GM12878 (cell line): ENCODE results near the gene OR51M1. TPM values are rescaled to one million over a fixed set of nuclear protein-coding genes. Genes with fewer than 3 reads are reported as not detected.

Experiments used
- ATAC-seq: fragments of 200-7000 bp; cut with Tn5 transposase; 3 replicates; pipeline ENCODE4 v1.9.1; 2020; ENCODE audit warnings: mild to moderate bottlenecking, moderate library complexity
- Bru-seq: library from RNA; stranded (reverse); fragments of 400-500 nt; gene quantifications from one replicate; lab custom pipeline; 2021; lab: Mats Ljungman, UMichigan
- BruChase-seq, 2 experiments: library from RNA; stranded (reverse); fragments of 400-500 nt; gene quantifications; one replicate each; lab custom pipeline; 2021; lab: Mats Ljungman, UMichigan
- BruUV-seq: library from RNA; stranded (reverse); fragments of 400-500 nt; replicated peaks from 2 replicates; lab custom pipeline; 2021; lab: Mats Ljungman, UMichigan
- CTCF ChIA-PET: fragments of 300-600 bp; sonication (Branson Sonifier 250); formaldehyde crosslinking; extraction: SDS; loops from one replicate; lab custom pipeline; 2021; ENCODE audit warnings: inconsistent platforms; lab: Yijun Ruan, JAX
- POLR2A ChIA-PET: fragments of 350-600 bp; formaldehyde crosslinking; extraction: SDS; loops from one replicate; lab custom pipeline; 2021; ENCODE audit warnings: inconsistent platforms; lab: Charles Lee
- RAD21 ChIA-PET: fragments of 300-600 bp; sonication (Branson Sonifier 250); formaldehyde crosslinking; loops from one replicate; lab custom pipeline; 2023; ENCODE audit warnings: antibody characterized with exemption; ENCODE audit not compliant: unreplicated experiment; lab: Charles Lee
- SMC1A ChIA-PET: fragments of 300-600 bp; sonication (Branson Sonifier 250); formaldehyde crosslinking; loops from one replicate; lab custom pipeline; 2023; ENCODE audit not compliant: unreplicated experiment, uncharacterized antibody; lab: Charles Lee
- DNase-seq: peaks from one replicate; pipeline ENCODE4 v3.0.0-alpha.2; 2011; ENCODE audit warnings: low read depth, low spot score
- FAIRE-seq: peaks from 3 replicates; lab custom pipeline; 2011; peaks lifted over from hg19 to GRCh38; lab: Jason Lieb, UNC
- H2AFZ ChIP-seq: 2 replicates; pipeline ENCODE4 v1.6.0; 2011; ENCODE audit warnings: low read depth, low read length, control low read depth; ENCODE audit not compliant: control insufficient read depth
- H3K27ac ChIP-seq: 2 replicates; pipeline ENCODE4 v1.5.1; 2011; ENCODE audit warnings: control low read depth; ENCODE audit not compliant: control insufficient read depth, insufficient read depth
- H3K27me3 ChIP-seq, 2 experiments: replicated peaks in 1 of 2; 2 replicates each; pipeline versions ENCODE4 v1.6.0 to v1.6.1; 2011; ENCODE audit warnings: low read length in 1 of 2; ENCODE audit not compliant: control insufficient read depth in 2 of 2, insufficient read depth in 2 of 2
- H3K36me3 ChIP-seq, 2 experiments: 2 replicates each; pipeline ENCODE4 v1.5.1; 2011; ENCODE audit warnings: low read length in 1 of 2; ENCODE audit not compliant: control insufficient read depth in 2 of 2, insufficient read depth in 2 of 2
- H3K4me1 ChIP-seq: 2 replicates; pipeline ENCODE4 v1.6.1; 2011; ENCODE audit warnings: mild to moderate bottlenecking, low read length, moderate library complexity, mixed read lengths; ENCODE audit not compliant: control insufficient read depth, insufficient read depth
- H3K4me2 ChIP-seq: 2 replicates; pipeline ENCODE4 v1.6.0; 2011; ENCODE audit warnings: control low read depth; ENCODE audit not compliant: control insufficient read depth, insufficient read depth
- H3K4me3 ChIP-seq: fragments of 200-600 bp; sonication (generic); 2 replicates; pipeline ENCODE4 v1.5.1; 2016
- H3K79me2 ChIP-seq: 2 replicates; pipeline ENCODE4 v1.6.0; 2011; ENCODE audit warnings: low read length; ENCODE audit not compliant: control insufficient read depth, insufficient read depth
- H3K9ac ChIP-seq: 2 replicates; pipeline ENCODE4 v1.8.0; 2011; ENCODE audit warnings: low read length, control low read depth, mixed read lengths; ENCODE audit not compliant: control insufficient read depth, insufficient read depth
- H3K9me3 ChIP-seq: replicated peaks from 3 replicates; pipeline ENCODE4 v1.5.1; 2011; ENCODE audit warnings: mild to moderate bottlenecking, low read length; ENCODE audit not compliant: control insufficient read depth, insufficient read depth
- H4K20me1 ChIP-seq: 2 replicates; pipeline ENCODE4 v1.6.0; 2011; ENCODE audit not compliant: control insufficient read depth, insufficient read depth
- NBN ChIP-seq: fragments of 450-650 bp; IDR thresholded peaks from 2 replicates; pipeline ENCODE4 v1.6.1; 2016
- RB1 ChIP-seq: fragments of 450-650 bp; formaldehyde crosslinking; IDR thresholded peaks from 2 replicates; pipeline ENCODE4 v1.6.1; 2017; ENCODE audit warnings: mild to moderate bottlenecking, borderline replicate concordance
- WGBS: methylation state at CpG from one replicate; pipeline ENCODE4 v1.1.6; 2016; ENCODE audit warnings: low lambda C conversion rate; ENCODE audit not compliant: insufficient replicate concordance, insufficient coverage; ENCODE audit errors: missing lambda C conversion rate; 5-methylcytosine and 5-hydroxymethylcytosine counted together
- in situ Hi-C: fragments of 300-500 bp; cut with MboI; formaldehyde crosslinking; loops from 9 replicates; pipeline ENCODE4 v1.14.3; 2018; ENCODE audit warnings: mixed read lengths
- intact Hi-C: fragments of 100-400 bp; cut with micrococcal nuclease; formaldehyde crosslinking; loops from one replicate; pipeline ENCODE4 v1.14.2; 2022; ENCODE audit not compliant: unreplicated experiment
- long read RNA-seq, 2 experiments: library from polyadenylated mRNA; unstranded; transcript quantifications; one replicate each; pipeline ENCODE4 v2.0.0, GENCODE V29; 2019 to 2020
- polyA minus RNA-seq, 3 experiments: library from RNA; depleted of rRNA, polyadenylated mRNA; stranded (reverse); fragments of >200 nt; gene quantifications; 2 replicates each; pipeline ENCODE4 v1.2.3, GENCODE V29; 2011
- polyA plus RNA-seq, 11 experiments: library from polyadenylated mRNA; depleted of rRNA in 4 of 11; unstranded in 6 of 11; stranded (reverse) in 5 of 11; fragments of >200 nt; fragmentation: Nextera tagmentation in 4 of 11; fragmentation: Illumina TruSeq in 1 of 11; extraction: Ambion mirVana in 4 of 11; extraction: Trizol in 1 of 11; gene quantifications; 1 replicate in 1 of 11; 2 replicates in 10 of 11; pipeline versions ENCODE4 v1.2.1 to v1.2.3, GENCODE V29; 2011 to 2016; ENCODE audit warnings: inconsistent platforms in 2 of 11, missing spikeins in 2 of 11, low read depth in 1 of 11
- total RNA-seq, 4 experiments: library from RNA; depleted of rRNA in 3 of 4; stranded (reverse); fragments of >200 nt in 3 of 4; fragmentation: Illumina TruSeq in 1 of 4; extraction: Trizol in 1 of 4; gene quantifications; 2 replicates each; pipeline versions ENCODE4 v1.2.1 to v1.2.3, GENCODE V29; 2013 to 2021

OR51M1 gene
- not detected in 2 replicates for total RNA-seq (2013; cell fraction: nucleolus; rRNA removed)
- total RNA-seq (2014; rRNA removed) (not detected in 2 replicates), total RNA-seq (2014; rRNA removed; fragmentation: Illumina TruSeq; extraction: Trizol) (not detected in 2 replicates), total RNA-seq (2021) (not detected in 2 replicates), polyA plus RNA-seq (2011; rRNA removed) (not detected in 2 replicates), polyA plus RNA-seq (2014; fragmentation: Illumina TruSeq; extraction: Trizol) (0.06 TPM in 1 of 2 replicates, not detected in the other), polyA plus RNA-seq (2014; fragmentation: Nextera tagmentation; extraction: Ambion mirVana) (not detected), polyA plus RNA-seq (2014; rRNA removed) (not detected in 2 replicates), polyA plus RNA-seq (2016; fragmentation: Nextera tagmentation; extraction: Ambion mirVana) (not detected), polyA minus RNA-seq (2011; rRNA and poly(A)+ RNA removed) (not detected in 2 replicates), Bru-seq, nascent RNA (not detected), BruChase-seq, experiment 1, labeled RNA remaining after a 6-hour chase (not detected), BruChase-seq, experiment 2, labeled RNA remaining after a 2-hour chase (not detected)
- polyA plus RNA-seq (2011; ENCODE audit: low read depth), result not detected
- polyA plus RNA-seq (2011; cell fraction: cytosol; rRNA removed), result not detected in 2 replicates
- polyA plus RNA-seq (2011; cell fraction: nucleus; rRNA removed), result not detected in 2 replicates
- not detected in 2 replicates for polyA plus RNA-seq (2012)
- not detected in 2 replicates for polyA minus RNA-seq (2011; cell fraction: cytosol; rRNA and poly(A)+ RNA removed)
- not detected in 2 replicates for polyA minus RNA-seq (2011; cell fraction: nucleus; rRNA and poly(A)+ RNA removed)
- long read RNA-seq, experiment 1, result 0 reads
- long read RNA-seq, experiment 2, result 0 reads

GRCh38 chr11:5383576-5383975 is at the start of gene OR51M1:
Gene OR51M1, plus strand, starts transcription at chr11:5383812. Its CDS starts 5,587 bp downstream, at chr11:5389399.
- CTCF ChIA-PET, result interaction anchor here (1.5 kb wide), 1 partner anchor 259 kb away, joined by 4 read pairs; no protein-coding TSS in a partner anchor

GRCh38 chr11:5335170-5335569 is 48.4 kb upstream of the OR51M1 start:
- intact Hi-C loops, result no loop called here

More at GRCh38 chr11:5383576-5383975, at the start of gene OR51M1:
- no peak within 1 kb of the TSS for H3K4me3 ChIP-seq
- SMC1A ChIA-PET, result no interaction called here
- no peak within 1 kb of the TSS for H3K27ac ChIP-seq
- H2AFZ ChIP-seq, result no peak within 1 kb of the TSS
- in situ Hi-C loops, result loop anchor here (5.0 kb wide), 1 partner anchor 261 kb away; no protein-coding TSS in a partner anchor
- no peaks in the 10 kb centered on the region for H3K4me1 ChIP-seq
- 0% methylated on average over 1 of the region's 1 CpG for WGBS
- RAD21 ChIA-PET, result interaction anchor here (0.6 kb wide), 1 partner anchor 259 kb away, joined by 3 read pairs; no protein-coding TSS in a partner anchor
- no peak for TF ChIP-seq RB1
- intact Hi-C loops, result loop anchor here (5.0 kb wide), 3 partner anchors 424 to 1196 kb away; partner anchors contain the start of gene OR52N2
- no peak for FAIRE-seq
- no peak for ATAC-seq
- H3K27me3 ChIP-seq, result no peaks in the 10 kb centered on the region
- no peak within 1 kb of the TSS for H3K9ac ChIP-seq
- no TSS peak for BruUV-seq
- no peaks in the 10 kb centered on the region for H3K9me3 ChIP-seq
- no peaks in the 10 kb centered on the region for H3K79me2 ChIP-seq
- no peaks in the 10 kb centered on the region for H3K36me3 ChIP-seq
- DNase-seq, result no peak
- no peaks in the 10 kb centered on the region for H4K20me1 ChIP-seq
- POLR2A ChIA-PET, result no interaction called here
- no peak within 1 kb of the TSS for H3K4me2 ChIP-seq

More at GRCh38 chr11:5335170-5335569, 48.4 kb upstream of the OR51M1 start:
- RAD21 ChIA-PET, result no interaction called here
- WGBS, result 0% methylated on average over 1 of the region's 1 CpG
- H3K27me3 ChIP-seq, result no peaks in the 10 kb centered on the region
- in situ Hi-C loops, result loop anchor here (25.0 kb wide), 1 partner anchor 1473 kb away; the partner anchor contains the start of gene STIM1
- FAIRE-seq (no peak), DNase-seq (no peak), ATAC-seq (no peak)
- H3K9ac ChIP-seq, result no peak overlapping the region
- BruUV-seq, result no TSS peak
- H3K9me3 ChIP-seq, result no peaks in the 10 kb centered on the region
- H3K79me2 ChIP-seq, result no peaks in the 10 kb centered on the region
- no peaks in the 10 kb centered on the region for H3K36me3 ChIP-seq
- POLR2A ChIA-PET, result no interaction called here
- no peak overlapping the region for H2AFZ ChIP-seq
- CTCF ChIA-PET, result no interaction called here
- SMC1A ChIA-PET, result no interaction called here
- H3K4me1 ChIP-seq, result no peaks in the 10 kb centered on the region
- H3K27ac ChIP-seq, result no peak overlapping the region
- no peak overlapping the region for H3K4me3 ChIP-seq
- no peak overlapping the region for H3K4me2 ChIP-seq
- no peaks in the 10 kb centered on the region for H4K20me1 ChIP-seq
- no peak for TF ChIP-seq NBN
- TF ChIP-seq, all 136 proteins: peak for 0
